Suppressor macrophage treated with lipopolysaccharide for 1 hour (primary cell): ENCODE data around the gene TAC4.

Experiments
- DNase-seq, 3 donors: peaks; one replicate each; pipeline ENCODE4 v3.0.0-alpha.2; 2020 to 2022

The TAC4 gene, protein sequence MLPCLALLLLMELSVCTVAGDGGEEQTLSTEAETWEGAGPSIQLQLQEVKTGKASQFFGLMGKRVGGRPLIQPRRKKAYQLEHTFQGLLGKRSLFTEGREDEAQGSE

DNA sequence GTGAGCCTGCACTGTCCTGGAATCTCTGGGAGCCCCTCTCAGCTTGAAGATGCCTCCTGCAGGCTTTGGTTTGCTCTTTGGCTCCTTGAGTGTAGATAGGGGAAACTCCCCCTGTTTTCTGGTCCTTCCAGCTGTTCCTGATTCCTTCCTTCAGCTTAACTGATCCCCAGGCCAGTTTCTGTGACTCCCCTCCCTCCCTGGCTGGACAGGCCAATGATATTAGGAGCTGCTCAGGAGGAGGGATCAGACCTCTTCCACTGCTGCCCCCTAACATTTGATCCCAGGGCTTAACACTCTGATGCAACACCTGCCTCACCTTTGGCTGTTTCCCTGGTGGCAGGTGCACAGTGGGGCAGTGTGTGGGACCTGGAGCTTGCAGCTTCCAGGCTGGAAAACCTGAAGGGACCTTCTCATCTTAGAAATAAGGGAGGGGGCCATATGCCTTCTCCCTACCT, at the start of gene TAC4:
Gene TAC4, minus strand, starts transcription at position 51 of the 455 bp plus-strand sequence. CDS start 52 bp downstream, outside the sequence.
- no peak for DNase-seq

DNA sequence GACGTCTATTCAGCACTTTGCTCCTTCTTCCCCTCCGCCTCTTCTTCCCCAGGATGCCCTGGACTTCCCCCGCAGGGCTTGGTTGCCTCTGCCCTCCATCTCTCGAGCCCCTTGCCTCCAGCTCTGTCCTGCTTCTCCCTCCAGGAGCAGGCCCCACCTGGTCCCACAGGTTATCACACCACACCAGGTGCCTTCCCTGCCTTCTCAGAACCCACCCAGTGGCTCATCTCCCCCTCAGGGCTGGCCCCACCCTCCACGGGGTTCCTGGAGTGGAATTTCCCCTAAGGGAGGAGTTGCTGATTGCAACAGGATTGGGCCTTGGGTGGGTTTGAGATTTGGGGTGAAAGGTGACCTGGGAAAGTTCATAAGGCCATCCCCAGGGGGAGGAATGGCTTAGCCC, 49.0 kb upstream of the TAC4 start:
- no peak for DNase-seq

DNA sequence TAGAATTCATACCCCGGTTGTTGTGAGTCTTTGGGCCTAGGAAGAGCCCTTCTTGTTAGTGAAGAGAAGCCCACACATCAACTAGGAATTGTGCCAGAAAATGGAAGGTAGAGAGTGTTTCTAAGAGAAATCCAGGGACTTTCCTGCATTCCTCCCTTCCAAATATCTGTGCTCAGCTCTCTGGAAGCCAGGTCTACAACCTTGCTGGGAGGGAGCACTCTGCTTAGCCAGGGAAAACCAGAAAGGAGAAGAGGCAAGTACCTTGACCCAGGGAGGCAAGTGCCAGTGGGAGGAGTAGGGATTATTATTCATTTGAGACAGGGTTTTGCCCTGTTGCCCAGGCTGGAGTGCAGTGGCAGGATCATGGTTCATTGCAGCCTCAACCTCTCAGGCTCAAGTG, 48.4 kb upstream of the TAC4 start:
- DNase-seq, result no peak

DNA sequence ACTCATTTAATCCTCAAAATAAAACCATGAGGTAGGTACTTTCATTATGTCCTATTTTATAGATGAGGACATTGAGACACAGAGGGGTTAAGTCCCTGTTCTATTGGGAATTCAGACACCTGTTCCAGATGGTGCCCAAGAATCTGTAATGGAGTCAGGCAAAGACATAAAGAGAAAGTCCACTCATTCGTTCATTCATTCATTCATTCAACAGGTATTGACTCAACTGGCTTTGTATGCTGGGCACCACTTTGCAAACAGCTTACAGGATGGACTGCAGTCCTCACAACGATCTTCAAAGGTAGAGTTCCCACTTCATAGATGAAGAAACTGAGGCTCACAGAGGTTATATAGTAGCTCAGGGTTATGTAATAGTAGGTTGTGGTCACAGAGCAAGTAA, 47.9 kb upstream of the TAC4 start:
- DNase-seq, result no peak

DNA sequence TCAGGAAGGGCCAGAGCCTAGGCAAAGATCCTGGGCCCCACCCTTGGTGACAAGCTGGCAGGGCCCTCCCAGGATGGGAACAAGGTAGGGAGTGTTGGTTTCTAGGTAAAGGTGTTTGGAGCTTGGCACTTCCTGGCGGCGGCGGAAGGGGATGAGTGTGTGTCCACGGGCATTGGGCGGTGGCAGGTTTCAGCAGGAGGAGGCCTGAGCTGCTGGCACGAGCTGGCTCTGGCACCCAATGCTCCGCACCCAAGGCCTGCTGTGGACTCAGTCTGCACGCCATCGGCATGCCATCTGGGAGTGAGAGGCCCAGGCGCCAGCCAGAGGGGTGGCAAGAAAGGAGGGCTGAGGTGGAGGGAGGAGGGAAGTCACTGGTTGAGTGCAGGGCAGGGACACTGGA, 46.9 kb upstream of the TAC4 start:
- DNase-seq, result no peak

DNA sequence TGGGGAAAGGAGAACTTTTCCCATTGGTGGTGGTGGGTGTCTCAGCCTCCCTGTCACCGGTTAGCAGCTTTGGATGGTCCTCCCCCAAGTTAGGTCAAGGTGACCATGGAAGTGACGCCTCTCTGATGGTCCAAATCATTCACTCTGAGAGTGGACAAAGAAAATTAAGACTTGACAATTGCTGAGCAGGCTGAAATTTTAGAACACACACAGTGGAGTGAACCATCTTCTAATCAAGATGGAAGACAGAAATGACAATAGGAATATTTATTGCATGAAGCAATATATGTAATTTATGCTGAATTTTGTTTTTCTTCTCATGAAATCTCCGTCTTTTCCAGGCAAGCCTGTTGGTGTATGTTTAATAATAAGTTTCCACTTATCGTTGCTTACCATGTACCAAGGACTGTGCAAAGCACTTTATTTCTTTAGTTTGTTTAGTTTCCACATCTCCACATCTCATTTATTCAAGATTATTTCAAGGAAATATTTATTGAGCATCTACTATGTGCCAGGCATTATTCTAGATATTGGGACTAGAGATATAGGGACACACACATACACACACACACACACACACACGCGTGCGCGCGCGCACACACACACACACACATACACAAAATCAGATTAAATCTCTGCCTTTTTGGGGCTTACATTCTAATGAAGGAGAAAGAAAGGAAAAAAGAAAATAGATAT, 44.0 kb upstream of the TAC4 start:
- no peak for DNase-seq

DNA sequence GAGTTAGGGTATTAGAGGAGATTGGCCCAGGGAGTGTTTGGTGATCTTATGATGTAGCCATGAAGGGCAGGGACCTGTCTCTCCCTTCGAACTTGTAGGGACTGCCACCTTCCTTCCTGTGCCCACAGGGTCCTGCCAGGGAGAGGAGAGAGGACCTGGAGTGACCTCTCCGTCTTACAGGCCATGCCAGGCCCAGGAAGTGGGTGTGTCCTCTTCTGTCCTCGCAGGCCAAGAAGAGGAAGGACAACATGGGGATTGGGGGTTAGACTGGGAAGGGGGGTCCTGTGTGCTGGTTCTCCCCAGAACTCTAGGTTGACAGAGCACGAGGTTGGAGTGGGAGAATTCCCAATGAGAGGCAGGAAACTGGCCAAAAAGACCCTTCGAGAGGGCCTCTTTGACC, 43.4 kb upstream of the TAC4 start:
- DNase-seq, result peak; percentile 31 to 46 (median 32)

DNA sequence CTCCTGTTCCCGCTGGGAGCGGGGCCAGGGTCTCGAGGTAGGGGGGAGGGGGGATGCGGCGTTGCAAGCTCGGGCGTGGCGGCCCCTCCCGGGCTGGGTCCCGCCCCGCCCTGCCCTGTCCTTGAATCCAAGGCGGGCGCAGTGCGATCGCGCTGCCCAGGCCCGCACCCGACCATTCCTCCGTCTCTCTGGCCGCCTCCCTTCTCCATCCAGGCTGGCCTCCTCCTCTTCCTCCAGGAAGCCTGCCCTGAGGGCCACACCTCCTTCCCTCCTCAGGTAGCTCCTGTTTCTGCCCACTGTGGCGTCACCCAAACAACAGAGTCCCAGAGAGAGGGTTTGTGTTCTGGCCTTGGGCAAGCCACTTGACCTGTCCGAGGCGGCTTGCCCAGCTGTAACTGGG, 43.0 kb upstream of the TAC4 start:
- no peak for DNase-seq

DNA sequence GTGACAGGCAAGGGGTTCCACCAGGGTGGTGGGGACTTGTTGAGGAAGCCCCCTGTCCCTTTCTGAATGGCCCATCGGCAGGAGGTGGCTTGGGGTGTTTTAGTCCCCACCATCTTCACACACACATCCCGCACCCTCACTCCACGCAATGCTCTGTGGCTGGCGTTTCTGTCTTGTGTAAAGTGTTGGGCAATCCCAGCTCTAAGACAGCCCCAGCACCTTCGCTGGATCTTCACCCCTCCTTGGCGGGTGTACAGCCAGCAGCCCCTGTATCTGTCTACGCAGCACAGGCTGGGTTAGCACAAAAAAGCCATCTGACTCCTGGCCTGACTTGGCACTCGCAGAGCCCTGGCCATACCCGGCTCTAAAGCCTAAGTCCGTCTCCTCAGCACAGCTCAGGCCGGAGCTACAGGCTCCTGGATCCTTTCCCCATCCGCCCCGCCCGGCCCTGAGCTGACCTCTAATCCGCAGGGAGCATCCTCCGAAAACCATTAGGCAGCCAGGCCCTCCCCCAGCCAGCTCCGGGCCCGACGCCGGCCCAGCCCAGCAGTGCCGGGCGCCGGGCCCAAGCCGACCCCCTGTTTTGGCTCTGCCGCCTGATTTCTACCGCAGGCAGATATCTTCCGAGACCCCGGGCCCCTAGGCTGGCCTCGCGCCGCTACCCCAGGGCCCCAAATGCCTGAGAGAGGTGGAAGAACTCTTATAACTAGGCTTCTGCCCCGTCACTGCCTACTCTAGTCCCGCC, 42.4 kb upstream of the TAC4 start:
- DNase-seq, result no peak

DNA sequence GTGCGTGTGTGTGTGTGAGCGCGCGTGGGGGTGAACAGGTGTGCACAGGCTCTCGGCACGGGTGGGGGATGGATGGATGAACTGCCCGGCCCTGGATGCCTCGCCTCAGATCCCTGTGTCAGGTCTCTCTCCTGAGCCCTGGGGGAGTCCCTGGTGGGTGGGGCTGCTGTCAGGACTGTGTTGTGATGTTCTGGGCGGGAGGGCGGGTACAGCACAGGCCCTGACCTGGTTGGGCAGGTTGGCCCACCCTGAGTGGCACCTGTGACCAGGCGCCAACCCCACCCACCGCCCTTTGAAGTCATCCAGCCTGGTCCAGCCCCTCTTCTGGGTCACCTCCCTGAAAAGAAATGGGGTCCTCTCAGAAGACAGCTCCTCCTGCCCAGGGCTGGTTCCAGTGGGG, 41.6 kb upstream of the TAC4 start:
- no peak for DNase-seq

DNA sequence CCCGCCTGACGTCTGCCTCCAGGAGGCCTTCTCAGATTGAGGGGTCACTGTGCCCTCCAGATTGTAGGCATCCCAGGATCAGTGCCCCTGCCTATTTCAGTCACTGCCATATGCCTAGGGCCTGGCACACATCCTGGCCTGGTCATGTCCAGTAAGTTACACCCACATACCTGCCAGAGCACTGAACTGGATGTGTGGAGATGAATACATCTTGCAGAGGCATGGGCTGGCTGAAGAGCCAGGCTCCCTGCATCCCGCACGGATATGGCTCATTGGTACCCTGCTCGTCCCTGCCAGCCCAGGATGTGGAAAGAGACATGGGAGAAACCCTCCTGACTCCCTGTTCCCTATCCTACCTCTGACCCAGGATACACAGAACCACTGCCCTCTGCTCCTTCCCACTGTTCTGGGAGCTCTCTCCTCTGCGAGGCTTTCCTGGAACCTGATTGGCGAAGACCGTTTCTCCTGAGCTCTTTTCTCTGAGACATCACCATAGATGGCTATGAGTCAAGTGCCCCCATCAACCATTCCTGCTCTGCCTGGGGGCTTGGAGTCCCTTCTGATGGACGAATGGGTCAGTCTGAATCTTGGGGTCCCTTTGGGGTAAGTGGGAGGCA, 40.0 kb upstream of the TAC4 start:
- no peak for DNase-seq

DNA sequence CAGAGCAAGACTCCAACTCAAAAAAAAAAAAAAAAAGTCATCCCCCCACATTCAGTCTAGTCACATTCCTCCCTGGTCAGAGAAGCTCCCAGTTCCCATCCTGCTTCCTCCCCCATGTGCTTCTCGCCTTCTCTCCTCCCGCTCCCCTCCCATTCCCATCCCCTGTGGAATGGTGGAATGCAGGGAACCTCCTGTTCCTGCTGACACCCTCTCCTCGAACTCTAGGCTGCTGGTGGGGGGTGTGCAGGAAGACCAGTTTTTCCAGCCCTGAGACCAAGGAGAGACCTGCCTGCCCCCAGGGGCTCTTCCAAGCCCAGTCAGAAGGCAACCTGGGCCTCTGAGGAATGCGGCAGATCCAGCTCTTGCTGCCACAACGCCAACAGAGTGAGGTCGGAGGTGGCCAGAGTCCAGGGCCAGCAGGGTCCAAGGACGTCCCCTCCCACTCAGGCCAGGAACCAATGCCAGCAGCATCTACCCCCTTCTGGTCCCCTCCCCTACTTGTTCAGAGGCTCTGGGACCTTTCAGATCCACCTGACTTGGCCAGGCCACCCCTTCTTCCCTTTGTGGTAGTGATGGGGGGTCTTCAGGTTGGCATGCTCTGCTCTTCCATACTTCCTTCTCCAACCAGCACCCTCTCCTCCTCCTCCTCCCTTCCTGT, 39.3 kb upstream of the TAC4 start:
- DNase-seq, result no peak

DNA sequence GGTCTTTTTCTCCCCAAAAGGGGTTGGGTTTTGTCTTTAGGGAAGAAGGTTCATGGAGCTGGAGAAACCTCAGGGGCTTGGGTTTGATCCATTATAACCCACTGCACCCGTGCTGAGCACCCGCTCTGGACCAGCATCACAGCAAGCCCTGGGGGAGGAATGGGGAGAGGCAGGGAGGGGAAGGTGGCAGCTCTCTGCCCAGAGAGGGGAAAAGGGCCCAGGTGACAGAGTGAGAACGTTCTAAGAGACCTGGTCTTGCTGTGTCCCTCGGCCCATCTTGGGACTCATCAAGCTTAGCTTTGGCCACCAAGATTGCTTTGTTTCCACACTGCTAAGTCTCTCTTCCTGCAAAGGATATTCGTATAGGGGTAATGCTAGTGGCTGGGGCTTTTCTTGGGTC, 38.2 kb upstream of the TAC4 start:
- DNase-seq, result no peak

DNA sequence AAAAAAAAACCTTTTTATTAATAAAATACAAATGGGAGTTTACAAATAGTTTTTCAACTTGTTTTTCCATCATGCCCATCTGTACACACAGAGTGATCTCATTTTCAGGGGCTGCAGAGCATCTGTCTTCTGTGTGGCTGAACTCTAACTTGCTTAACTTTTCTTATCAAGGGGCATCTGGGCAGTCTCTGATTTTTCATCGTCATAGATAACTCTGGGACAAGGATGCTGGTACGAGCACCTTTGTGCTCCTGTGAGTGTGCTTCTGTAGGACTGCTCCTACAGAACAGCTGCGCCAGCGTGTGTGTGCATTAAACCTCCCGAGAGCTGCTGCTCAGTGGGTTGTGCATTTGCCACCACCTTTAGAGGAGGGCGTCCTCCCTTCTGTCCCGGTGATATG, 34.6 kb upstream of the TAC4 start:
- DNase-seq, result no peak

DNA sequence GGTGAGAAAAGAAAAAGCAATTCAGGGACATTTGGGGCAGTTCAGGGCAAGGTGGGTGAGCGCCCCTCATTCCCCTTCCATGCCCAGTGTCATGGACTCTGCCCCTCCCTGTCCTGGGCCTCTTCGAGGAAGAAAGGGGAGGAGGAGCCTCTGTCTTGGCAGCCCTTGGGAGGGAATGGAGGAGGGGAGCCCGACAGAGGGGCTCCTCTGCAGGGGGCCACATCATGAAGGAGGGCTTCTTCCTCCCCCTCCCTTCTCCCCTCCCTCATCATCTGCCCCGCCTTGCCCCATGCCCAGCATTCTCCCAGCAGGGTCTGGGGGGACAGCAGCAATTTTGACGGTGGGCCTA, 33.2 kb upstream of the TAC4 start:
- DNase-seq, result no peak

DNA sequence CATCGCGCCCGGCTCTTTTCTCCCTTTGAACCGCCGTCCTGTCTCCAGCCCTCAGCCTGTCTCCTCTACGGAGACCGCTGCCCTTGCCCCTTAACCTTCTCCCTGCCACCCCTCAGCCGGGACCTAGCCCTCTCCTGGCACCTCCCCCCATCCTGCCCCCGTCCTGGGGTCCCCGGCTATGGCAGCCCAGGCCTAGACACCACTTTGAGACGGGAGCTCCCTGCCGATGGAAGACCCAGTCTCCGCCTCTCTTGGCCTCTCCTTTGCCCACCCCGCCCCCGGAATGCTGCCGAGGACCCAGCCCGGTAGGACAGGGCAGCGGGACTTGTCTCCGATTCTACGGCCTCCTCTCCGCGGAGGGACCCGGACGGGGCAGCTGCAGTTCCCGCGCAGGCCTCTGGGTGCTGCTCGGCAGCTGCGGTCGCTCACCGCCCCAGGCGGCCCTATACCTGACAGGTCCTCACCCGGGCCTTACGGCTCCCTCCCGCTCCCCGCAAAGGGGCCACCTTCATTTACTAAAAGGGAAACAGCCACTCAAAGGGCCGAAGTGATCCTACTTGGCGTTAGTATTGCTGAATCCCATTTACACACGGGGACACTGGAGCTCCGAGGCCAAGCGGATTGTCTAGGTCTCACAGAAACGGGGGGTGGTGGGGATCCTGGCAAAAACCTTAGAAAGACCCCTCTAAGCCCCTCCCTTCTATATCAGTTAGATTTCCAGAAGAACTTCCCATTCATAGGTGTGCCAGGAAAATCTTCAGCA, 32.6 kb upstream of the TAC4 start:
- DNase-seq, result peak; percentile 70 to 87 (median 78)

DNA sequence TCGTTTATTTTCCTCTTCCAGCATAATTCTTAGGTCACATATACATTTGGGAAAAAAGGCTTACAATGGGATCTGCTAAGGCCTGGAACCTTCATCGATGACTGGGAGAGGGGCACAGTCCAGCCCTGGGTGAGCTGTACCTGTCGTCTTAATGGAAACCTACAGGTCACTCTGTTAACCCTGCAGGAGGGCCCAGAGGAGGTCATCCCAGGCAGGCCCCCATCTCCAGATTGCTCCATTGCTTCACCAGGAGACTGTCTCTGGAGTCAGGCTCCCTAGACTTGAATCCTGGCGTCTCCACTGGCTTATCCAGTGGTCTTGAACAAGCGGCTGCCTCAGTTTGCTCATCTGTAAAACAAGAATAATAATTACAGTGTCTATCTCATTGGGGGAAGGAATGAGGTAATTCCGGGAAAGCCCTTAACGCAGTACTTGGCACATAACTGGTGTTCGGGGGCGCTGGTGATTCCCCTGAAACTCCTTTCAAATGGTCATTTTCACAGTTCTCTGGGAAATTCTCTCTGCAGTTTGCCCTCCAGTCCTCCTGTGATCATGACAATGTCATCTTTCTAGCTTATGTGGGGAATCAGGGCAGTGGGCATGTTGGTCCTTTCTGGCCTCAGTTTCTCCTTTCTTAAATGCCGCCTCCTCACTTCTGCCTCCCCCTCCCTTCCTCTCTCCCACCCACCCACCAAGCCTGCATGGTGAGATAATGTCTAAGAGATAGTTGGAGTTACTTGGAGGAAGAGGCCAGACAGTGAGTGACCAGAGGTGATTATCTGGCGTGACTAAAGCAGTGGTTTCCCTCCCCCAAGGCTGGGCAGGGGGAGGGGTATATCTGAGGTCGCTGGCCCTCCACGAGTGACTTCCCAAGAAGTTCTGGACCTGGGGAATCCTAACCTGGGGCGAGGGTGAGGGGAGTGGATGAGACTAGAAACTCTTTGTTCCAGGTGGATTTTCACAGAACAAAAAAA, 31.3 kb upstream of the TAC4 start:
- peak; percentile 60 to 66 (median 65) for DNase-seq

DNA sequence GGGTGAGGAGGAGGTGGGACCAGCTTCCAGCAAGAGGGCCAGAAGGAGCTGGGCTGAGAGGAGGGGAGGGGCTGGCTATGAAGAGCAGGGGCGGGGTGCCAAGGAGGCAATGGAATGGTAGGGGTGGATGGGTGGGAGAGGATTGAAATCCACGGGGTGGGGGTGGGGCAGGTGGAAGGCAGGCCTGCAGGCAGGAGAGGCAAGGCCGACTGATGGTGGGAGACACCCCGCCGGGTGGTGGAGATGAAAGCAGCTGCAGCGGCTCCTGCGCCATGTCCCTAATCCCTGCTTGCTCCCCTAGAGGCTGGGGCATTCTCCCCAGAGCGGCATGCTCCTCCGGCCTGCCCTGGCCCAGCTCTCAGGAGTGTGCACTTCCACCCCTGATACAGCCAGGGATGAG, 27.8 kb upstream of the TAC4 start:
- no peak for DNase-seq

DNA sequence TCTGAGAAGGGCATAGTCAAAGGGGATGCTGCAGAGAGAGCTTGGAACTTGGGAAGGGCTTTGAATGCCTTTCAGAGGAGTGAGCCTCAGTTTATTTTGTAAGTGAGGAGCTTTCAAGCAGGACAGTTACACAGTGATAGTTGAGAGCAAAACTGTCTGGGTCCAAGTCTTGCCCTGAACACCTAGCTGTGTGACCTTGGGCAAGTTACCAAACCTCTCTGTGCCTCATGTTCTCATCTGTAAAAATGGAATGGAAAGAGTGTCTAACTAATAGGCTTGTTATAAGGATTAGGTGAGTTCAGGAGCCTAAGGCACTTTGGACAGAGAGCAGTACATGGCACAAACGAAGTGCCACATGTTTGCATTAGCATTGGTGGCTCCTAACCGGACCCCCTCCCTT, 27.0 kb upstream of the TAC4 start:
- DNase-seq, result no peak

DNA sequence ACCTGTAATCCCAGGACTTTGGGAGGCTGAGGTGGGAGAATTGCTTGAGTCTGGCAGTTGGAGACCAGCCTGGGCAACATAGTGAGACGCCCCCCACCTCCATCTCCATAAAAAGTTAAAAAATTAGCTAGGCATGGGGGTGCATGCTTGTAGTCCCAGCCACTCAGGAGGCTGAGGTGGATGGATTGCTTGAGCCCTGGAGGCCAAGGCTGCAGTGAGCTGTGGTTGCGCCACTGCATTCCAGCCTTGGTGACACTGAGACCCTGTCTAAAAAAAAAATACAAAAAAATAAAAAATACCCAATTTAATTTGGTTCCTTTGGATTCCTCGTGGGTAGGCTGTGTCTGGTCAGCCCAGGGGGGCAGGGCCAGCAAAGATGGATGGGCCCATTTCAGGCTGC, 26.1 kb upstream of the TAC4 start:
- no peak for DNase-seq

DNA sequence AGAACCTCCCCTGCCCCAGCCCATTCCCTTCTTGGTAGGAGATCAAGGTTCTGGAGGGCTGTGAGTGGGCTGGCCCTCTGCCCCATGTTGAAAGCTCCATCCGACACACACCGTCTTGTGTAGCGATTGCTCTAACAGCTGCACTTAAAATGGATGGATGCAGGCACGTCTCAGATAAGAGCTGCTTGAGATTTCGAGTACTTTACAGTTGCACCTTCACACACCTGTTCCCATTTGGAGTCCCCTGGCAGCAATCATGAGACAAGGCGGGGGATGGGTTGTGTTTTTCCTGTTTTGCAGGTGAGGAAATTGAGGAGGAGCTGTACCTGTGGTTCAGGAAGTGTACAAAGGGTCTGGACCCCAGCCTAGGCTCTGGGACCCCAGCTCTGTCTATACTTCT, 25.6 kb upstream of the TAC4 start:
- DNase-seq, result no peak
